Smooth muscle cell of the brain vasculature (primary cell): ENCODE measurements around the gene TM4SF20.
A peak's percentile ranks its signal among the peaks of the same experiment; 100 is the strongest.

Experiments used
- DNase-seq: peaks from one replicate; pipeline ENCODE4 v3.0.0-alpha.2; 2012; ENCODE audit warnings: low read depth, low spot score

TM4SF20 gene

GRCh38 chr2:227379095-227379494, at the start of gene TM4SF20:
TSS of gene TM4SF20 (minus strand) at chr2:227379306. CDS start at chr2:227379268, 38 bp downstream.
- no peak for DNase-seq

GRCh38 chr2:227428731-227429285, 49.7 kb upstream of the TM4SF20 start:
- no peak for DNase-seq

- DNase-seq = no peak
These were observed 44.8 kb upstream of the TM4SF20 start for GRCh38 chr2:227423656-227424499.

- DNase-seq = no peak
These were observed 41.3 kb upstream of the TM4SF20 start for GRCh38 chr2:227420087-227421052.

DNA sequence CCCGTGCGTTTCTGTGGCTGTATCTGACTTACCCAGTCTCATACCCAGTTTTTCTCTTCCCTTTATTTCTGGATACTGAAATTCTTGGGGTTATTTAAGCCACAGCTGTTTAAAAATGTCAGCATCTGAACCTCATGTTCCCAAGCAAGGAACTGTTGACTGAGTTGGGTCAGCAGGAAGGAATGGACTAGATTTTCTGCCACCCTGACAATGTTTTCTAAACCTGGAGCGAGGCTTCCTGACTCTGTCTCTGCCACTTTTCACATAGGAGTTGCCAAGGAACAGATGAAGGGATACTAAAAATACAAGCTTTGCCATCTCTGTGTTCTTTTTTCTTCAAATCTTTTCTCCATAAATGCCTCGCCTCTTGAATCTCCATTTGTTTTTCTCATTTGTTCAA, 37.6 kb upstream of the TM4SF20 start:
- no peak for DNase-seq

GRCh38 chr2:227415538-227416424, 36.7 kb upstream of the TM4SF20 start:
- DNase-seq = peak; percentile 45

DNA sequence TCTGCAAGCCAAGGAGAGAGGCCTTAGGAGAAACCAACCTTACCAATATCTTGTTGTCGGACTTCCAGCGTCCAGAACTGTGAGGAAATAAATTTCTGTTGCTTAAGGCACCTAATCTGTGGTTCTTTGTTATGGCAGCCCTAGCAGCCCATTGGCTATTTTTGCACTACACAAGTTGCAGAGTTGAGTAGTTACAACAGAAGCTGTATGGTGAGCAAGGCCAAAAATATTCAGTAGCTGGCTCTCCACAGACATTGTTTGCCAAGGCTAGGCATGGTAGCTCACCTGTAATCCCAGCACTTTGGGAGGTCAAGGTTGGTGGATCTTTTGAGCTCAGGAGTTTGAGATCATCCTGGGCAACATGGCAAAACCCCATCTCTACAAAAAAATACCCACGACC, 35.7 kb upstream of the TM4SF20 start:
- no peak for DNase-seq

DNA sequence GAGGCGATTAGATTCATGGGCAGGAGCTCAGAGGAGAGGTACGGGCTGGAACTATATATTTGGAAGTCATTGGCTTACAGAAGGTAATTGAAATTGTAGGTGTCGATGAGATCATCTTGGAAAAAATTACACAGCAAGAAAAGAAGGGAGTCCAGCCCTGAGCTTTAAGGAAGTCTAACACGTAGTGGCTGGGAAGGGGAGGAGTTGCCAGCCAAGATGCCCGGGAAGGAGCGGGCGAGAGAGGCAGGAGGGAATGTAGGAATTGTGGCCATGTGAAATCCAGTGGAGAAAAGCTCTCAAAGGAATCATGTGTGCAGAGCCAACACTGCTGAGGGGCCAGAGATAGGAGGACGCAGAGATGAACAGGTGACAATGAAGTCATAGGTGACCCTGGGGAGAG, 34.3 kb upstream of the TM4SF20 start:
- no peak for DNase-seq

DNA sequence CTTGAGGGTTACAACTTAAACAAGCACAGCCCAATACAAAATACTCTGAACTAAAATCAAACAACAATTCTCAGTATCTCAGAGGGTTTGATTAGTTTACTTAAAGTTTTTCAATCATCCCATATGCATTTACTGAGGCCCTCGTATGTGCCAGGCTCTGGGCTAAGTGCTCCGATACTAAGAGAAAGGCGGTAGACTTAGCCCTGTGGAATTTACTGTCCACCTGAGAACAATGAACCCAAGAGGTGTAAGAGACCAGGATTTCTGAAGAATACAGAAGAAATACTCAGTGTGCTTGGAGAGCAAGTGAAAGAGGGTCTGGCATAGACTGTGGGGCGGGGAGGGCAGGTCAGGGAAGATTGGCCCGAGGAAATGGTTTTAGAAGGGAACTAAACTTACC, 33.8 kb upstream of the TM4SF20 start:
- DNase-seq = no peak

GRCh38 chr2:227411990-227412350, 32.9 kb upstream of the TM4SF20 start:
- no peak for DNase-seq

GRCh38 chr2:227411320-227411989, 32.3 kb upstream of the TM4SF20 start:
- no peak for DNase-seq

DNA sequence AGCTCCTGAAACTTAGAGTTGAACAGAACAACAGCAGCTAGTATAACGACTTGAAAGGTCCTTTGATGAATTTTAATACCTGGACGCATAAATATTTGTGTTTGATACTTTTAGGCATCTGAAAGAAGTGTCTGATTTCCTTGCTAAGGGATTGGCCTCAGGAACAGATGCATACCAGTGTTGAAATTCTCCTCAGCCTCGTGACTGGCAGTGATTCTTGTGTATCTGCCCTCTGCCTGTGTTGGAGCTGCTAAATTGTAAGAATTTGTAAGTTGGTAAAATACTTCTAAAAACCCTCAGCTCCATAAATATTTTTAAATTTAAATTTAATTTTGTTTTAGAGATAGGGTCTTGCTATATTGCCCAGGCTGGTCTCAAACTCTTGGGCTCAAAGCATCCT, 31.1 kb upstream of the TM4SF20 start:
- no peak for DNase-seq

GRCh38 chr2:227407591-227408151, 28.6 kb upstream of the TM4SF20 start:
- DNase-seq = no peak

- peak; percentile 87 for DNase-seq
These were observed 27.3 kb upstream of the TM4SF20 start for GRCh38 chr2:227406177-227407031.

- DNase-seq = no peak
These were observed 25.6 kb upstream of the TM4SF20 start for GRCh38 chr2:227404585-227405271.

DNA sequence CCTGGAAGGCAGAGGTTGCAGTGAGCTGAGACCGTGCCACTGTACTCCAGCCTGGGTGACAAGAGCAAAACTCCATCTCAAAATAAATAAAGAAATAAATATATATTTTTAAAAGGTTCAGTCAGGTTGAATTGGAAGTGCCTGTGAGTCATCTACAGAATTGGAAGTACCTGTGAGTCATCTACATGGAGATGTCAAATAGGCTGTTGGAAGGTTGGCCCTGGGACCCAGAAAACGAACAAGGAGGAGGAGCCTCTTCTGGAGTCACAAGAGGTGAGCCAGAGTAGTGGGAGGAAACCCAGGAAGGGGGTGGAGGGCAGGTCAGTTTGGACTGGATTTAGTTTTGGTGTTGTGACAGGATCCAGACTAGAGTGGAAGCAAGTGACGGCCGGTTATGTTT, 23.9 kb upstream of the TM4SF20 start:
- DNase-seq = no peak

DNA sequence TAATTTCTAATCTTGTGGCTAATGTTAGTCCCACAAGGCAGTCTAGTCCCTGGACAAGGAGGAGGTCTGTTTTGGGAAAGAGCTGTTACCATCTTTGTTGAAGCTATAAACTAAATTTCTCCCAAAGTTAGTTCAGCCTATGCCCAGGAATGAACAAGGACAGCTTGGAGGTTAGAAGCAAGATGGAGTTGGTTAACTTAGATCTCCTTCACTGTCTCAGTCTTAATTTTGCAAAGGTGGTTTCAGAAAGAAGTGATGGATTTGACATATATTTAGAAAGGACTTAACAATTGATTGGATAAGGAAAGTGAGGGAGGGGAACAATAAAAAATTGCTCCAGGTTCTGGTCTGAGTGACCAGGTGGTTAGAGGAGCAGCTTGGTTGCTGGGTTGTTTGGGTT, 23.2 kb upstream of the TM4SF20 start:
- DNase-seq = no peak

GRCh38 chr2:227401550-227401949, 22.4 kb upstream of the TM4SF20 start:
- DNase-seq = no peak
